Thyroid gland (tissue), 4 donors: ENCODE data around the gene KLF6. TPM values are rescaled to one million over a fixed set of nuclear protein-coding genes. Genes with fewer than 3 reads are reported as not detected.

Experiments used
- DNase-seq, 2 donors: peaks; one replicate each; pipeline ENCODE4 v3.0.0-alpha.2; 2019
- H3K27ac ChIP-seq, 3 donors: fragments of 200-600 bp; sonication (generic); 1 replicate in 2 of 3; 2 replicates in 1 of 3; pipeline ENCODE4 v1.5.1; 2016 to 2019; ENCODE audit warnings: mild to moderate bottlenecking in 1 of 3, moderate library complexity in 1 of 3
- H3K27me3 ChIP-seq: fragments of 200-600 bp; sonication (generic); one replicate; pipeline ENCODE4 v1.5.1; 2019
- H3K36me3 ChIP-seq, 2 donors: fragments of 200-600 bp; sonication (generic); one replicate each; pipeline ENCODE4 v1.5.1; 2016 to 2019
- H3K4me1 ChIP-seq, 2 donors: fragments of 200-600 bp; sonication (generic); one replicate each; pipeline ENCODE4 v1.5.1; 2017 to 2019
- H3K4me3 ChIP-seq, 3 donors: fragments of 200-600 bp; sonication (generic); replicated peaks in 1 of 3; 1 replicate in 2 of 3; 2 replicates in 1 of 3; pipeline ENCODE4 v1.5.1; 2016; ENCODE audit warnings: mild to moderate bottlenecking in 1 of 3
- H3K9me3 ChIP-seq: fragments of 200-600 bp; sonication (generic); one replicate; pipeline ENCODE4 v1.5.1; 2017
- CTCF ChIP-seq, 6 experiments: fragments of 200-600 bp in 3 of 6; fragments of 450-650 bp in 3 of 6; sonication (generic) in 3 of 6; IDR thresholded peaks; one replicate each; pipeline ENCODE4 v1.5.1; 2016 to 2019; ENCODE audit warnings: antibody characterized with exemption in 6 of 6, mild to moderate bottlenecking in 2 of 6, inconsistent platforms in 1 of 6, moderate library complexity in 1 of 6
- POLR2A ChIP-seq, 2 donors: fragments of 450-650 bp; IDR thresholded peaks; one replicate each; pipeline ENCODE4 v1.6.1; 2017; ENCODE audit warnings: antibody characterized with exemption in 2 of 2, mild to moderate bottlenecking in 2 of 2, moderate library complexity in 1 of 2
- WGBS, 2 donors: methylation state at CpG; one replicate each; pipeline ENCODE4 v1.1.5; 2017; 5-methylcytosine and 5-hydroxymethylcytosine counted together
- intact Hi-C: fragments of 100-400 bp; cut with DNase I; formaldehyde crosslinking; loops from one replicate; pipeline ENCODE4 v1.15.1; 2023
- total RNA-seq, 4 donors: library from RNA; depleted of rRNA; stranded (reverse); fragments of >200 nt; gene quantifications; one replicate each; pipeline ENCODE4 v1.2.3, GENCODE V29; 2016

KLF6 gene
- total RNA-seq, 4 donors from 2014 or later: 50.4 to 166 (median 103) TPM

- peaks cover 19 to 42% of the 10 kb centered on the region in 2 donors for H3K4me1 ChIP-seq
- H3K4me3 ChIP-seq: peak overlapping the region; percentile 58 to 96 (median 94)
- H3K36me3 ChIP-seq: peaks cover 36 to 37% of the 10 kb centered on the region in 2 donors
- no peaks in the 10 kb centered on the region for H3K27me3 ChIP-seq
- 0 to 1% methylated on average over 12 of the region's 12 CpGs for WGBS, 2 donors
- peak overlapping the region; percentile 99 to 100 (median 100) for H3K27ac ChIP-seq
- TF ChIP-seq CTCF (IDR thresholded peaks at IDR 0.05): no peak
- no peak for TF ChIP-seq POLR2A (IDR thresholded peaks at IDR 0.05)
- DNase-seq: peak; percentile 69 to 70
- no peaks in the 10 kb centered on the region for H3K9me3 ChIP-seq
- intact Hi-C loops: loop anchor here (10.0 kb wide), 3 partner anchors 72 to 882 kb away; no protein-coding TSS in a partner anchor
These were observed 1.7 kb downstream of the KLF6 start for GRCh38 chr10:3783316-3783681.

GRCh38 chr10:3782451-3783315 is 2.3 kb downstream of the KLF6 start:
- Histone ChIP-seq H3K9me3 (no peaks in the 10 kb centered on the region), H3K27ac (peak overlapping the region; percentile 99 to 100 (median 100)), H3K4me3 (peak overlapping the region; percentile 58 to 96 (median 94)), H3K27me3 (no peaks in the 10 kb centered on the region), H3K36me3 (peaks cover 42 to 44% of the 10 kb centered on the region in 2 donors), H3K4me1 (peaks cover 19 to 48% of the 10 kb centered on the region in 2 donors)
- WGBS, 2 donors: 11 to 26% methylated on average over 11 to 13 of the region's 13 CpGs
- DNase-seq: peak; percentile 57 to 59
- TF ChIP-seq POLR2A (IDR thresholded peaks at IDR 0.05): peak; percentile 2 to 81
- TF ChIP-seq CTCF (IDR thresholded peaks at IDR 0.05): peak in 1 of 6 experiments; percentile 10
- intact Hi-C loops: loop anchor here (10.0 kb wide), 3 partner anchors 72 to 882 kb away; no protein-coding TSS in a partner anchor

GRCh38 chr10:3782146-3782450 is 2.9 kb downstream of the KLF6 start:
- TF ChIP-seq POLR2A (IDR thresholded peaks at IDR 0.05): no peak
- TF ChIP-seq CTCF (IDR thresholded peaks at IDR 0.05): no peak
- intact Hi-C loops: loop anchor here (10.0 kb wide), 3 partner anchors 73 to 883 kb away; no protein-coding TSS in a partner anchor
- no peaks in the 10 kb centered on the region for H3K9me3 ChIP-seq
- peaks cover 48 to 49% of the 10 kb centered on the region in 2 donors for H3K36me3 ChIP-seq
- no peaks in the 10 kb centered on the region for H3K27me3 ChIP-seq
- H3K4me3 ChIP-seq: peak overlapping the region in 1 of 3 donors; percentile 96
- 45 to 48% methylated on average over 8 of the region's 8 CpGs for WGBS, 2 donors
- H3K4me1 ChIP-seq: peaks cover 25 to 54% of the 10 kb centered on the region in 2 donors
- DNase-seq: peak in 1 of 2 donors; percentile 15
- H3K27ac ChIP-seq: peak overlapping the region; percentile 99 to 100 (median 100)

- 63 to 65% methylated on average over 30 to 31 of the region's 31 CpGs for WGBS, 2 donors
- TF ChIP-seq CTCF (IDR thresholded peaks at IDR 0.05): peak in 3 of 6 experiments; percentile 10 to 37 (median 16)
- no peak for TF ChIP-seq POLR2A (IDR thresholded peaks at IDR 0.05)
- intact Hi-C loops: loop anchor here (10.0 kb wide), 3 partner anchors 73 to 883 kb away; no protein-coding TSS in a partner anchor
These were observed 3.4 kb downstream of the KLF6 start for GRCh38 chr10:3781468-3782145.

More at GRCh38 chr10:3781468-3782145, 3.4 kb downstream of the KLF6 start:
- Histone ChIP-seq H3K4me3 (peak overlapping the region in 1 of 3 donors; percentile 96), H3K4me1 (peaks cover 29 to 57% of the 10 kb centered on the region in 2 donors), H3K36me3 (peaks cover 50 to 54% of the 10 kb centered on the region in 2 donors), H3K9me3 (no peaks in the 10 kb centered on the region), H3K27me3 (no peaks in the 10 kb centered on the region), H3K27ac (peak overlapping the region; percentile 99 to 100 (median 100))
- DNase-seq: peak in 1 of 2 donors; percentile 36
